Iris pigment epithelial cell (primary cell): ENCODE data around the gene PDZD2.

Experiments
- DNase-seq: peaks from one replicate; pipeline ENCODE4 v3.0.0-alpha.2; 2011; ENCODE audit warnings: low read depth

The PDZD2 gene

DNA sequence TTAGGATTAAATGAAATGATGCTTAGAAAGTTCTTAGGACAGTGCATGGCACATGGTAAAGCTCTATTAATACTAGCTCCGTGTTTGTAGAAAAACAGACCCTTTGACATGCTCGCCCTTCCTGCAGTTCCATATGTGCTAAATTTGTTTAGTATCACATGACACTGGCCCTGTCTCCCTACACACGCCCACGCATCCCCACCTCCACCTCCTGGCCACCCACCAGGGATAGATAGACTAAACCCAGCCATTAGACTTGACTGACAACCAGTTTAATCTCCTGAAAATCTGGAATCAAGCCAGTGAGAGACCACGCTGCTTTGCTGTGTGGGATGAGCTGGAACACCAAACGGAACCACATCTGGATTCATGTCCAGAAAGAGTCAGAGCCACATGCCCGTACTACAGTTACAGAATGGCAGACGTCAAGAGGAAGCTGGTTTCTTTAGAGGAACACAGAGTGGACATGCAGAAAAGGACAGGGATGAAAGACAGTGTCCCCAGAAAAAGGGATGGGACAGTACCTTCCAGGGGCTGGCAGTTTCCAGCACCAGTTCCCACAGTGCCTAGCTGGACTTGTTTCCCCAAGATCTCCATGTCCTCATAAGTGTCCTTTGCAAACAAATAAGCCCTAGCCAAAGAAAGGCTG is 186.1 kb downstream of the PDZD2 start:
- DNase-seq = no peak

GRCh38 chr5:31825518-31826068 is 186.7 kb downstream of the PDZD2 start:
- DNase-seq = peak; percentile 73

- DNase-seq = peak; percentile 69
These were observed 188.9 kb downstream of the PDZD2 start for GRCh38 chr5:31827867-31828266.

GRCh38 chr5:31832966-31833365 is 194.0 kb downstream of the PDZD2 start:
- peak; percentile 29 for DNase-seq

GRCh38 chr5:31833710-31834109 is 194.8 kb downstream of the PDZD2 start:
- DNase-seq = no peak

DNA sequence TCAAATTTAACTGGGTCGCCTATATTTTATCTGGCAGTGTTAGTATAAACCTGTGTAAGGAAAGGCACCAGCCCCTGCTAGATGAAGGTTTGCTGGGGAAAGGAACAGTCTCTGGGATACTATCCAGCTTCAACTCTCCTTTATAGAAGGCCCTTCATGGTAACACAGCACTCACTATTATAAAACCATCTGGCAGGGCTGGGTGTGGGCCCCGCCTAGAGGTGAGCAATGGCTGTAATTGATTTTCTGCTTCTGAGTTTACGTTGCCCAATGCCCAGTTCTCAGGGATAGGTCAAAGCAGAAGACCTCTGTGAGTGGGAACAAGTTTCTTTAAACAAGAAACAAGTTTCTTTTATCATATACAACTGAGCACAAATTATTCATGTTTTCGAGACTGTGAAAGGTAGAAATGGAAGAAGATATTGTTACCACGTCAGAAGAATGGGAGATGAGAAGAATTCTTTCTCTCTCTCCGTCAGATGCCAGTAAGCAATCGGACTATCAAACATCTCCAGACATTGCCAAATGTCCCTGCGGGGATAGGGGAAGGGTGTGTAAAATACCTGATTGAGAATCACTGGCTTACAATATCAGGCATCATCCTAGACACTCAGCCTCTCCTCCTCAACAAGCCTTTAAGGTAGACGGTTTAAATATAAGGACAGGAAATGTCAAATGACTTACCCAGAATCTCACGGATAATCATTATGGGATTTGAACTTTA is 205.9 kb downstream of the PDZD2 start:
- DNase-seq = no peak

DNA sequence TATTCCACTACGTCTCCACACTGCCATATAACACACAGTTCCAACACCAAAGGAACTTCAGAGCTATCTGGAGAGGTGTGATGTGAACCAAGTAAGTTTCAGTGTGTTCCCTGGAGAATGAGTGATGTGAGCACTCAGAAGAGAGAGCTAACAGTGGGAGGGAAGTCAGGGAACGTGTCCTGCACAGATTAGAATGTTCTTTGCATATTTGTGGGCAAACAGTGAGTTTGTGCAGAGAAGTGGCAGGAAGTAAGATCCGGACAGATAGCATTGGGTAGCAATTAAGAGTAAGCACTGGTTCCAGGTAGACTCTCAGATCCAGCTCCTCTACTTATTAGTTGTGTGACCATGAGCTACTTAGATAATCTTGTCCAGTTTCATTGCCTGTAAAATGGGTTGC is 206.4 kb downstream of the PDZD2 start:
- peak; percentile 53 for DNase-seq

DNA sequence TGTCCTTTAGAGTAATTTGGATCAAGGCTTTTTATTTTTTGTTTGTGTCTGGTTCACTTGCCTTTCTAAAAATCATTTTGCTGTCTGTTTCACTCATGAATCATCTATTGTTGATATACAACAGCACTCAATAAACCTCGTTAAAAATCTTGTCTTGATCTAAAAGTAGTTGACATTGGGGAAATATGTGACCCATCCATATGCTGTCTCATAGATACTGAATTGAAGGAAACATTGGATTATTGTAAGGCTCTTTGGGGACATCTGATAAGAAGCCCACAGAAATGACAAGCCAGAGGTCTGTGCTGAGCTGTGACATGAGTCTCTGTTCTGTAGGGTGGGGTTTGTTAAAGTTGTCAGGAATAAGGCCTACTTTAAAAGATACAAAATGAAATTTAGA is 208.0 kb downstream of the PDZD2 start:
- no peak for DNase-seq

GRCh38 chr5:31847354-31847753 is 208.4 kb downstream of the PDZD2 start:
- no peak for DNase-seq

GRCh38 chr5:31850981-31851689 is 212.2 kb downstream of the PDZD2 start:
- no peak for DNase-seq

GRCh38 chr5:31853398-31854135 is 214.6 kb downstream of the PDZD2 start:
- DNase-seq = peak; percentile 3

GRCh38 chr5:31854181-31855133 is 215.5 kb downstream of the PDZD2 start:
- DNase-seq = peak; percentile 68

GRCh38 chr5:31855134-31856040 is 216.5 kb downstream of the PDZD2 start:
- peak; percentile 32 for DNase-seq

DNA sequence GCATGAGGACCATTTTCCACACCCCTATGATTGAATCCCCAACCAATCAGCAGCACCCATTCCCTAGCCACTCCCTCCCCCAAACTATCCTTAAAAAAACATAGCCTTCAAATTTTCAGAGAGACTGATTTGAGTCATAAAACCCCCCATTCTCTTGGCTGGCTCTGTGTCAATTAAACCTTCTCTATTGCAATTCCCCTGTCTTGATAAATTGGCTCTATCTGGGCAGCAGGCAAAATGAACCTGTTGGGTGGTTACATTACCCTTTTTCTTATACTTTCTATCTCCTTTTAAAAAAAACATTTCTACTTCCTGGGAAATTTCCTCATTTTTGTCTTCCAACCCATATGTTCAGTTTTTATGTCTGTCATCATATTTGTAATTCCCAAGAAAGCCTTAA is 220.2 kb downstream of the PDZD2 start:
- no peak for DNase-seq

GRCh38 chr5:31860278-31860677 is 221.3 kb downstream of the PDZD2 start:
- DNase-seq = no peak

GRCh38 chr5:31860726-31861433 is 221.9 kb downstream of the PDZD2 start:
- peak; percentile 11 for DNase-seq

GRCh38 chr5:31861601-31862000 is 222.7 kb downstream of the PDZD2 start:
- no peak for DNase-seq

- no peak for DNase-seq
These were observed 225.1 kb downstream of the PDZD2 start for GRCh38 chr5:31863991-31864411.

- DNase-seq = no peak
These were observed 227.2 kb downstream of the PDZD2 start for GRCh38 chr5:31866166-31866565.
